Fibroblast of pulmonary artery (primary cell): ENCODE measurements around the gene KSR2.

Experiments
- DNase-seq: peaks from one replicate; pipeline ENCODE4 v3.0.0-alpha.2; 2010; ENCODE audit warnings: low read depth
- H3K4me3 ChIP-seq: replicated peaks from 2 replicates; pipeline ENCODE4 v1.5.1; 2011; ENCODE audit warnings: low read depth, mild to moderate bottlenecking, control low read depth, low read length, moderate library complexity
- TF ChIP-seq, protein P1 (sequence below): IDR thresholded peaks from 2 replicates; pipeline ENCODE4 v1.5.1; 2011; ENCODE audit warnings: mild to moderate bottlenecking, control low read depth, low read length, inconsistent platforms; ENCODE audit errors: missing control alignments

Gene KSR2

DNA sequence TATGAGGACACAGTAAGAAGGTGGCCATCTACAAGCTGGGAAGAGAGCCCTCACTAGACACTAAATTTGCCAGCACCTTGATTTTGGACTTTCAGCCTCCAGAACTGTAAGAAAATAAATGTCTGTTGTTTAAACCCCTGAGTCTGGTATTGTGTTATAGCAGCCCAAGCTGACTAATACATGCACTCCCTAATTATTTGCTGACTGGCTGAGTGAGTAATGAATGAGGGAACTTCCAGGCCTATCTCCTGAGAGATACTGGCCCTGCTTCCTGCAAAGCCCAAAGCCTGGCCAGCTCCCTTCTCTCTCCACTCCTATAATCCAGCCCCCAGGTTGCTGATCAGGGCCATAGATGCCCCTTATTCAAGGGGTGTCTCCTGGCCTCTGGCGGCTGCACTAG lies 487.3 kb downstream of the KSR2 start:
- H3K4me3 ChIP-seq, result no peak overlapping the region
- no peak for DNase-seq
- TF ChIP-seq, protein P1, sequence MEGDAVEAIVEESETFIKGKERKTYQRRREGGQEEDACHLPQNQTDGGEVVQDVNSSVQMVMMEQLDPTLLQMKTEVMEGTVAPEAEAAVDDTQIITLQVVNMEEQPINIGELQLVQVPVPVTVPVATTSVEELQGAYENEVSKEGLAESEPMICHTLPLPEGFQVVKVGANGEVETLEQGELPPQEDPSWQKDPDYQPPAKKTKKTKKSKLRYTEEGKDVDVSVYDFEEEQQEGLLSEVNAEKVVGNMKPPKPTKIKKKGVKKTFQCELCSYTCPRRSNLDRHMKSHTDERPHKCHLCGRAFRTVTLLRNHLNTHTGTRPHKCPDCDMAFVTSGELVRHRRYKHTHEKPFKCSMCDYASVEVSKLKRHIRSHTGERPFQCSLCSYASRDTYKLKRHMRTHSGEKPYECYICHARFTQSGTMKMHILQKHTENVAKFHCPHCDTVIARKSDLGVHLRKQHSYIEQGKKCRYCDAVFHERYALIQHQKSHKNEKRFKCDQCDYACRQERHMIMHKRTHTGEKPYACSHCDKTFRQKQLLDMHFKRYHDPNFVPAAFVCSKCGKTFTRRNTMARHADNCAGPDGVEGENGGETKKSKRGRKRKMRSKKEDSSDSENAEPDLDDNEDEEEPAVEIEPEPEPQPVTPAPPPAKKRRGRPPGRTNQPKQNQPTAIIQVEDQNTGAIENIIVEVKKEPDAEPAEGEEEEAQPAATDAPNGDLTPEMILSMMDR, result no peak

DNA sequence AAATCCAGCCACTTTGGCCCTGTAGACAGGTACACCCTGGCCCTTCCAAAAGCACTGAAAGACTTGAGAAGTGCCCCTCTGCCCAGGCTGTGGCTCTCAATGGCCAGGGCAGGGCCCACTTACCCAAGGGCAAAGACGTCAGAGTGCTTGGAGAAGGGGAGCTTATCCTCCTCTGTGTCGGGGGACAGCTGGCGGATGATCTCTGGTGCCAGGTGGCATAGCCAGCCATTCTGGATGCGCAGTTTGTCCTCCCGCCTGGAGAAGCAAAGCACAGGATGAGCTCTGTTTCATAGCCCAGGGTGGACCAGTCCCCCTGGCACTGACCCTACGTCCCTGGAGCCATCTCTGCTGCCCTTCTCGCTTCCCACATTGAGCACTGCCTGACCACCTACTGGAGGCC lies 492.4 kb downstream of the KSR2 start:
- TF ChIP-seq, protein P1, result no peak
- no peak overlapping the region for H3K4me3 ChIP-seq
- no peak for DNase-seq

DNA sequence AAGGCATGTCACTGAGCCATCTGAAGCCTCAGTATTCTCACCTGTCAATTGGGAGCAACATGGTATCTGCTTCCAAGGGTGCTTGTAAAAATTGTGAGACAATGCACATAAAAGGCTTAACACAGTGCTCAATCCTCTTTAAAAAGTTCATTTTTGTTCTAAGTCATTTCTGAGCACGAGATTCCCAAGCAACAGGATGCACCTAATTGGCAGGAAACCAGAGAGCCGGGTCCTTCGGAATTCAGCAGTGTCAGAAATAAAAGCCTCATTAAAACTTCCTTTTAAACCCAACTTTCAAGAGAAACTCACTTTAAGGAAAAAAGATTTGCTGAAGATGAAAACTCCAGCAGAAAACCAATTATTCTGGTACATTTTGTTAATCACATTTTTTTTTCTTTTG lies 494.9 kb downstream of the KSR2 start:
- no peak overlapping the region for H3K4me3 ChIP-seq
- TF ChIP-seq, protein P1, result no peak
- DNase-seq, result no peak

DNA sequence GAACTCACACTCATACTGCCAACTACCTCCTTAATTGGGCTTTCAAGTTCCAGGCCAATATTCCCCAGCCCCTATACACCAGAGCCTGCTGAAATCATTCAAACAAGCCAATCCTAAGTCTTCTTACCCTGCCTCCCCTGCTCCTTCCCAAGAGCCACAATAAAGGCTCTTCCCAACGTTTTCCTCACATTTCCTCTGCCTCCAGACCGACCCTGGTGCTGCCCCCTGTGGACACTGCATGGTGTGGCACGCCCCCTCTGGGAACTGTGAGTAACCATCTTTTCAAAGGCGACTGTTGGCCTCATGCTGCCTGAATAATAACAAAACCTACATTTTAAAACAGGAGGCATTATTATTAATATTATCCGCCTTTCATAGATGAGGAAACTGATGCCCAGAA lies 495.8 kb downstream of the KSR2 start:
- no peak for DNase-seq
- no peak overlapping the region for H3K4me3 ChIP-seq
- TF ChIP-seq, protein P1, result no peak

DNA sequence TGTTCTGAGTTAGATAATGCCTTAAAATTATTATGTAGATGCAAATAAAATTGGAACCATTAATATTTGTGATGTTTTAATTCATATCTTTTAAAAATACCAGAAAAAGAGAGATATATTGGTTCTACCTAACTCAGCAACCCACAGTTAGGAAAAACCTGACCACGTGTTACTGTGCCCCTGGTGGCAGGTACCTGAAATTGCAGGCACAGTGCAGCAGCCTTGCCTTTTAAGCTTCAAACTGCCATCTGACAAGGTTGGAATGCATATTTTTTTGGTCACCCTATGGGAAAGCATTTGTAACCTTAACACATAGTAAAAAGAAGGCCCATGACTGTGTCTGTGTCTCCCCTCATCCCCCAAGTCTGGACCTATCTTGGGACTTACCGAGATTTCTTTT lies 498.0 kb downstream of the KSR2 start:
- TF ChIP-seq, protein P1, result peak; percentile 32
- DNase-seq, result no peak

DNA sequence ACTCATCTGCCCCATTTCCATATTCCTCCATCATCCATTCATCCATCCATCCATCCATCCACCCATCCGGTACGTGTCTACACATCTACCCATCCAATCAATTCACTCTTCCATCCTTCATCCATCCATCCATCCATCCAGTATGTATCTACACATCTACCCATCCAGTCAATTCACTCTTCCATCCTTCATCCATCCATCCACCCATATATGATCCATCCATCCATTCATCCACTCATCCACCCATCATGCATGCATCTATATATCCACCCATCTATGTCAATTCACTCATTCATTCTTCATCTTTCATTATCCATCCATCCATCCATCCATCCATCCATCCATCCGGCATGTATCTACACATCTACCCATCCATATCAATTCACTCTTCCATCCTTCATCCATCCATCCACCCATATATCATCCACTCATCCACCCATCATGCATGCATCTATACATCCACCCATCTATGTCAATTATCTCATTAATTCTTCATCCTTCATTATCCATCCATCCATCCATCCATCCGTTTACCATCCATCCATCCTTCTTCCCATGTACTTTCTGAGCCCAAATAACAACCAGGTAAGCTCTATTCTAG lies 498.8 kb downstream of the KSR2 start:
- no peak for DNase-seq
- TF ChIP-seq, protein P1, result no peak
- no peak overlapping the region for H3K4me3 ChIP-seq

More for the DNA sequence above, 498.0 kb downstream of the KSR2 start:
- H3K4me3 ChIP-seq, result no peak overlapping the region

DNA sequence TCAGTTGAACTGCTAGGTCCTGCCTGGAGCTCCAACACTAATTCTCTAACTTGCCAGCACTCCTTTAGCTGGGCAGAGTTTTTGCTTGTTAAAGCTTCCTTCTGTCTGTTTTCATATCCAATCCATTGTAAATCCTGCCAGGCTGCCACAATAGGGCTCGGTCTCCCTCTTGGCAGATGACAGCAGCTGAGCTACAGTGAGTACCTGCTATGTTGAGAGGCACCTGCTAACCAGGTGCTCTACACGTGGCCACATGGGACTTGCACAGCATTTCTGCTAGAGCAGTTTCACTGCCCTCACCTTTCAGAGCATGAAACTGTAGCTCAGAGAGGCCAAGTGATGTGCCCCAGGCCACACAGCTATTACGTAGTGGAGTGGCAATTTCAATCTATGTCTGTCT lies 500.8 kb downstream of the KSR2 start:
- no peak overlapping the region for H3K4me3 ChIP-seq
- TF ChIP-seq, protein P1, result no peak
- DNase-seq, result no peak
